Left cardiac atrium (tissue), 4 donors: ENCODE results near the gene LRP1B. TPM values are rescaled to one million over a fixed set of nuclear protein-coding genes. Genes with fewer than 3 reads are reported as not detected.
"Not testable (repeated sequence)": the region's sequence is repeated elsewhere in the genome, so short reads cannot be mapped to it uniquely, and the experiment has no call there.

Experiments used
- ATAC-seq, 2 donors: fragments of 200-7000 bp; cut with Tn5 transposase; one replicate each; pipeline ENCODE4 v1.9.1; 2020; ENCODE audit warnings: mild to moderate bottlenecking in 2 of 2, moderate library complexity in 2 of 2
- DNase-seq: peaks from one replicate; pipeline ENCODE4 v3.0.0-alpha.2; 2020
- intact Hi-C, 2 donors: fragments of 100-400 bp; cut with DNase I; formaldehyde crosslinking; loops; one replicate each; pipeline versions ENCODE4 v1.14.1 to v1.15.1; 2022 to 2023
- total RNA-seq, 2 donors: library from RNA; stranded (reverse); fragmentation: NEBNext Ultra II Directional; extraction: Animal tissue kit (Norgen Biotek cat#: 25700); gene quantifications; one replicate each; pipeline ENCODE4 v1.2.1, GENCODE V29; 2021
- donor health status: DM: no; HTN: yes; CAD: no.
- donor health status: DM: no; HTN: yes; CAD: no; lungs with severe emphysema.
- donor health status: DM: yes; HTN: yes; CAD: no.
- donor health status: Dilated cardiomyopathy.

LRP1B gene
- total RNA-seq, 2 donors from 2014 or later, result 1.2 TPM

DNA sequence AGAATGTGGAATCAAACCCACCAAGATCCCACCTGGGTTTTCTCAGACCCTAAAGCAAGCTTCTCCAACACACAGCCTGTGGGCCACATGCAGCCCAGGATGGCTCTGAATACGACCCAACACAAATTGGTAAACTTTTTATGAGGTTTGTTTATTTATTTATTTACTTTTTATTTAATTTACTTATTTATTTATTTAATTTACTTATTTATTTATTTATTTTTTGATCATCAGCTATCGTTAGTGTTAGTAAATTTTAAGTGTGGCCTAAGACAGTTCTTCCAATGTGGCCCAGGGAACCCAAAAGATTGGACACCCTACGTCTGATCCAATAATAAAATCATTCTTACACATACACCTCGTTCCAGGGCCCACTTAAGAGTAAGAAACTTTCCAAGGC lies 1451.1 kb downstream of the LRP1B start:
- DNase-seq, result no peak
- no peak for ATAC-seq
- intact Hi-C loops, result no loop called here

DNA sequence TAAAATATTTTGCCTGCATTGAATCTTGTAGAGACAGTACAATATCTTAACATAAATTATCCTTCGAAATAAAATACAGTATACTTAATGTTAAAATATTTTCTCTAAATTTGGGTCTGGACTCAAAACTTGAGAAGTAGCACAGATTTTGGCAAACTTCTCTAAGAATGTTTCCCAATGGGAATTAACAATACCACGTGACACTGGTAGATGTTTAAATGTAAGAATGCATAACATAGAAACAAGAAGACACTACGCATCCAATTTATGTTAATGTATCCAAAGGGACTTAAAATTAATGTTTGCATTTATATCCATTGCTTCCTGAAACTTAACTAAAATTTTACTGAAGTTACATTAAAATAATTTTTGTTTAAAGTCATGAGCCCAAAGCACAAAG lies 1460.9 kb downstream of the LRP1B start:
- intact Hi-C loops, result no loop called here
- DNase-seq, result no peak
- ATAC-seq, result no peak

- intact Hi-C loops, result no loop called here
- no peak for ATAC-seq
- DNase-seq, result no peak
These were observed 1463.6 kb downstream of the LRP1B start for GRCh38 chr2:140667203-140667602.

GRCh38 chr2:140662504-140662903 lies 1468.3 kb downstream of the LRP1B start:
- intact Hi-C loops, result no loop called here
- no peak for DNase-seq
- no peak for ATAC-seq

DNA sequence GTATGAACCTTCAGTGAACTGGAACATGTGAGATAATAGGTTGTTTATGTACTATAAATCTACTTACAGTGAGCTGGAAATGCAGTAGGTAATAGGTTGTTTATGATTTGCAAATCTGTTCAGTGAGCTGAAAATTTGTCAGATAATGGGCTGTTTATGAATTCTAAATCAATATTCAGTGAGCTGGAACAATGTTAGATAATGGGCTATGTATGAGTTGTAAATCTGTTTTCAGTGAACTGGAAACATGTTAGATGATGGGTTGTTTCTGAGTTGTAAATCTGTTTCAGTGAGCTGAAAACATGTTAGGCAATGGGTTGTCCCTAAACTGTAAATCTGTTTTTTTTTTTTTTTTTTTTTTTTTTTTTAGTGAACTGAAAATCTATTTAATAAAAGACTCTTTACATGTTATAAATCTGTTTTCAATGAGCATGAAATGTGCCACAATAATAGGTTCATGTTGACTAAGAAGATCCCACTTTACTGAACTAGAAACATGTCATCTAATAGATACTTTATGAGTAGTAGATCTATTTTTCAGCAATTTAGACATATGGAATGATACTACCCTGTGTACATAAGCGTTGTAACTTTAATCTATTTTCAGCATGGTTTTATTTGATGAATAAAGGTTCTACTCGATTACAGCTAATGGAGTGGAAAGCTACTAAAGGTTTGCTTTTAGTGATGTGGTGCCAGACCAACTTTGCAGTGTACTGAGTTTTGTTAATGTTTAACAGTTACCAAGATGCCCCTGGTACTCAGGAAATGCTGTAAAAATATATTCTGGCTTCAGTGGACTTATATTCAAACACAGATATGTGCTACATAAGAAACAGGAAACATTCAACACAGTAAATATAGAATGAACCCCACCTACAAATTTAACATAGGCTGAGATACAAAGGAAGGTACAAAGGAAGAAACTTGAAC lies 1471.8 kb downstream of the LRP1B start:
- DNase-seq (no peak), ATAC-seq (no peak)
- intact Hi-C loops, result no loop called here

DNA sequence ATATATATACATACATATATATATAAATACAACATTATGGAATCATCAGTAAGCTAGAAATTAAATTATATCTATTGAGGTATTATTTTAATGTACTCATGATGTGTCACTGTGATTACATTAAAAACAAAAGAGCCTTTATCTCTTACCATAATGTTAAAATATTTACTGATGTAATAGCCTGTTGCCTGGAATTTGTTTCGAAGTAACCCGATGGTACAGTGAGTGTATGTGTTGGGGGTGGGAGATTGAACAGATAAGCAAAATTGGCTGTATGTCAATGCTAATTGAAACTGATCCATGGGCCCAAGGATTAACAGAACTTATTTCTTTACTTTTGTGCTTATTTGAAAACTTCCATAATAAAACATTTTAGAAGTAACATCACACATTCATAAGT lies 1473.2 kb downstream of the LRP1B start:
- intact Hi-C loops, result no loop called here
- ATAC-seq (no peak), DNase-seq (no peak)

DNA sequence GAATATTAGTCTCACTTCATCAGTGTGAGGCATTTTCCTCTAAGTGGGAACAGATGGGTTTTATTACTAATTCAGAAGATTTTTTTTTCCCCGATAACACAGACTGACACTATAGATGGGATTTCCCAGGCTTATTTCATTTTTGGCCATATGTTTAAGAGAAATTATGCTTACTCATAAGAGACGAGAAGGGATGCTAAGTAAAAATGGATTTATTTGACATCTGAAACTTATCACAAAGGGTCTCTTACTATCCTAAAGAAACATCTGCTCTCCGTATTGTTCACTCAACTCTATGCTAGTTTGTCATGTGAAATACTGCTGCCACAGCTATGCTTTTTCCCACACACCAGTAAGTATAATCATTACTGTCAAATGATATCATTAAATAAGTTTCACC lies 1476.3 kb downstream of the LRP1B start:
- intact Hi-C loops, result no loop called here
- DNase-seq (no peak), ATAC-seq (no peak)

DNA sequence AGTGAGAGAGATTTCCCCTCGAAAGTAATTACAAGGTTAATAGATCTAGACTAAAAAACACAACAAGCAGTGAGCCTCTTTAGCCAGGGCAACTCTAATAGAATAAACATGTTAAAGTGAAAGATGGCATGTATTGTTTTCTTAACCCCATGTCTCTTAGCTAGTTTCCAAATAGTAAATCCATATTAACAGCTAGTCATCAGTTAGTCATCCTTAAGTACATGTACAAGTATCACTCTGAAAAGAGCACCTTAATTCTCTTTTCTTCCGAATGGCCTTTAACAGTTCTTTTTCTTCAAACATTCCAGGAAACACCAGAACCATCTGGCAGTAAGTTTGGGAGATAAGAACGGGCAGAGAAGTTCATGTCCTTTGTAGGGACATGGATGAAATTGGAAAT lies 1480.0 kb downstream of the LRP1B start:
- ATAC-seq (no peak), DNase-seq (no peak)
- intact Hi-C loops, result no loop called here

DNA sequence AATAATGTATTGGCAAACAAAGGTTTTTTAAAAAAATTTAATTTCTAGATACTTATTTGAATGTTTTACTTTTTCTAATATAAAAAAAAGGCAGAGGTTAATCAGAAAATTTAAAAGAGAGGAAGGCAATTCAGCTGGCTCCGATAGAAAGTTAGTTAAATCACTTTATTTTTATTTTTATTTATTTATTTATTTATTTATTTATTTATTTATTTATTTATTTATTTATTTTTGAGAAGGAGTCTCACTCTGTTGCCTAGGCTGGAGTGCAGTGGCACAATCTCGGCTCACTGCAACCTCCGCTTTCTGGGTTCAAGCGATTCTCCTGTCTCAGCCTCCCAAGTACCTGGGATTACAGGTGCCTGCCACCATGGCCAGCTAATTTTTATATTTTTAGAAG lies 1480.7 kb downstream of the LRP1B start:
- DNase-seq, ATAC-seq, intact Hi-C loops: not testable (repeated sequence)

- intact Hi-C loops, result no loop called here
- no peak for ATAC-seq
- DNase-seq, result no peak
These were observed 1482.4 kb downstream of the LRP1B start for GRCh38 chr2:140648393-140648792.

- DNase-seq (no peak), ATAC-seq (no peak)
- intact Hi-C loops, result no loop called here
These were observed 1487.0 kb downstream of the LRP1B start for GRCh38 chr2:140643761-140644187.

- DNase-seq, result no peak
- intact Hi-C loops, result no loop called here
- no peak for ATAC-seq
These were observed 1489.7 kb downstream of the LRP1B start for GRCh38 chr2:140641163-140641562.

GRCh38 chr2:140639628-140640027 lies 1491.2 kb downstream of the LRP1B start:
- intact Hi-C loops, result no loop called here
- DNase-seq, result no peak
- no peak for ATAC-seq

DNA sequence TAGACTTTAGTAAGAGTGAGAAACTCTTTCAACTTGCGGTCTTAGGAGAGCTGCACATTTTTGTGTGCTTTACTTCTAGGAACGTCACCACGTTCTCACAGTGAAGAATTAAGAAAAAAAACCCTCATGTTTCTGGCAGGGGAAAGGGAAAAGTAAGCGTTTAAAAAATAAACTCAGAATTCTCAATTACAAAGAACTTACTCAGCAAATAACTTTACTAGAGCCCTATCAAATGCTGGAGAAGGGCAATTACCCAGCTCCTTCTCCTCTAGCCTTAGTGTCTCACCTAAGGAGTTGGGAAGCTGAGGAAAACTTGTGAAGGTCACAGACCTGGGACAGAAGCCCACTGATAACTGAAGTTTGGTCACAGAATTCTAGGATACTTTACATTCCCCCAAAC lies 1500.3 kb downstream of the LRP1B start:
- DNase-seq (no peak), ATAC-seq (no peak)
- intact Hi-C loops, result no loop called here

DNA sequence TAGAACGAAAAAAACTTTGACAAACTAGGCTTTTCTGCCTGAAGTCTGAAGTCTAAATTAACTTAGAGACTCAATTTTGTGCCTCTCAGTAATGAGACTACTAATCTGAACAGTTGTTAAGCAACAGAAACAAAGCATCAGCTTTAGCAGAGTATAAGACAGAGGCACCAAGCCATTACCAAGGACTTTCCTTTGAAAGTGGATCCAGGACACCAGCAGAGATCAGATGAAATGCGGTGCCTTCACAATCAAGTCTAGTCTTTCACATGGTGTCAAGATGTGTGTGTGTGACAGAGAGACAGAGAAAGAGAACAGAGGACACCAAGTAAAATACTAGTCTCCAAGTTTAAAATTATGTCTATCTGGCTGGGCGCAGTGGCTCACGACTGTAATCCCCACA lies 1502.9 kb downstream of the LRP1B start:
- ATAC-seq (no peak), DNase-seq (no peak)
- intact Hi-C loops, result no loop called here

- ATAC-seq (no peak), DNase-seq (no peak)
- intact Hi-C loops, result no loop called here
These were observed 1503.7 kb downstream of the LRP1B start for GRCh38 chr2:140627136-140627535.

GRCh38 chr2:140624200-140624599 lies 1506.6 kb downstream of the LRP1B start:
- DNase-seq (no peak), ATAC-seq (no peak)
- intact Hi-C loops, result no loop called here

GRCh38 chr2:140621583-140622362 lies 1509.0 kb downstream of the LRP1B start:
- intact Hi-C loops, result no loop called here
- ATAC-seq, result no peak

GRCh38 chr2:140604788-140605187 lies 1526.0 kb downstream of the LRP1B start:
- no peak for DNase-seq
- ATAC-seq, result no peak
- intact Hi-C loops, result no loop called here

More at GRCh38 chr2:140621583-140622362, 1509.0 kb downstream of the LRP1B start:
- DNase-seq, result no peak

GRCh38 chr2:140604096-140604495 lies 1526.7 kb downstream of the LRP1B start:
- ATAC-seq (no peak), DNase-seq (no peak)
- intact Hi-C loops, result no loop called here
